NCI-H526 treated with DMSO at 0.1 percent for 48 hours (cell line): ENCODE results near the gene PCDH9.

Experiments
- DNase-seq: peaks from one replicate; lab custom pipeline; 2025; lab: John Stamatoyannopoulos, UW

Gene PCDH9

DNA sequence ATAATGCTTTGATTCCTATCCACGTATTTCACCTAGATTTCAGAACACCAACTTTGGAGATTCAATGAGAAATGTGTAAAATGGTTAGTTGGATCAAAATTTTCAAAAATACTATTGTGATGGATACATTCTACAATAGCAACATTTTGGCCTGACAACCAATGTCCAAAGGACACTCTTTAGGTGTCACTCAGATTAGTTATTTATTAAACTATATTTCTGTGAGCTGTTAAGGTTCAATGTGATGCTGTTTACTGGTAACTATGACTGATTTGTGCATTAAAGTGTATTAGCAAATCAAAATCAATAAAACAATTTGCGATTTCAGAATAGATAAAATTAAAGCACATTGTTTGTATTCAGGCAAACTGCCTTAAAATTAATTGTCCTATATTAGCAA lies 149.8 kb downstream of the PCDH9 start:
- DNase-seq: no peak

- DNase-seq: no peak
Measured at GRCh38 chr13:67078062-67078461, 152.1 kb downstream of the PCDH9 start.

- no peak for DNase-seq
Measured at GRCh38 chr13:67077132-67077531, 153.0 kb downstream of the PCDH9 start.

- no peak for DNase-seq
Measured at GRCh38 chr13:67076378-67076777, 153.8 kb downstream of the PCDH9 start.

DNA sequence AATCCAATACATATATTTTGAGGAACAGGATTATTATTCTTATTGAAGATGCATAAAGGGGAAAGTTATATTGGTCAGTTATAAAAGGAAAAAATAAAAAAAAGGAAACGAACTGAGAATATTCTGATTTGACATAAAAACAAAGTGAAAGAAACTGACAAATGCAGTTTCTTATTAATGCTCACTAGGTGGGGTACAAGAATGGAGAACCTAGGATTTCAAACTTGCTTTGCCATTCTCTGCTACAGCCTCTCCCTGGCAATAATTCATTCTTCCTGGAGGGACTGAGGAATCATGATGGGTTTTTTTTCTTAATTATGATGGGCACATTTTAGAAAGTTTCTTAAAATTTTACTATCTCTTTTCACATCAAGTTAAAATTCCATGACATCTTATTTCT lies 154.9 kb downstream of the PCDH9 start:
- no peak for DNase-seq

GRCh38 chr13:67071918-67072598 lies 158.1 kb downstream of the PCDH9 start:
- no peak for DNase-seq

- no peak for DNase-seq
Measured at GRCh38 chr13:67070306-67070705, 159.8 kb downstream of the PCDH9 start.

DNA sequence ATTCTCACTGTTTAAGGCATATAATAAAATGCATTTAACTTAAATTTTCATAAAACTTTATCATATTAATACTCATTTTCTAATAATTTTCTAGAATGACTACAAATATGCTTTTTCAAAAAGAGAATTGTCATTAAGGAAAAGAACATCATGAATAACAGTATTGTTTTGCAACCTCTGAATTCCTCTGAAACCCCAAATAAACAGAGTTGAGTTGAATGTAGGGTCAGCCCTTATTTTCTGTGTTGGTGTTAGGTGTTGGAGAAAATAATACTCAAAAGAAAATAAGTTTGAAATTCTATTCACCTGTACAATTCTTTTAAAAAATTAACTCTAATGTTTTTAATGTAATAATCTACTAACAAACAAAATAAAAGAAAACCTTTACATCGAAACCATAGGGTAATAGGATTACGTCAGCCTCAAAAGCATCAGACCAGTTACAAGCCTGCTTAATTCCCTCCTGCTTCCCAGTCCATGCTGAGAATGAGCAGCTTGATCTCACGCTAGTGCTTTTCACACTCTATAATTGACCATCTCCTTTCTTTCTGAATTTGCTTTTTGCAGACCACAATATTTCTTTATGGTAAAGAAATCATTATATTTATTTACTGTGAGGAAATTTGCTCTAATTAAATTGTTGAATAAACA lies 160.9 kb downstream of the PCDH9 start:
- no peak for DNase-seq

DNA sequence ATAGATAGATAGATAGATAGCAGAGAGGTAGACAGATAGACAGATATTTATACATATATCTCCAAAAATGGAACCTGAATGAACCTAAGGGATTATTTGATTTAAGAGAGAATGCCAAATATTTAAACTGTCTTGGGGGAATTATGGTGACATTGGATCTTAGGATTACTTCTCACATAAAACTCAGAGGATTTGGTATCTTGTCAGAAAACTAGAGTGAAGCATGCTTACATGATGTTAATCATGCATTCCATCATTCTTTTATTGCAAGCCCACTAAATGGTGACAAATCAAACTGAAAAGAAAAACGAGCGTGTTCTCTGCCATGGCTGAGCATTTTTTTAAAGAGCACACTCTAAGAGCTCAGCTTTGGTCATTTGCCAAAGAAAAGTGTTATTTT lies 165.2 kb downstream of the PCDH9 start:
- no peak for DNase-seq

DNA sequence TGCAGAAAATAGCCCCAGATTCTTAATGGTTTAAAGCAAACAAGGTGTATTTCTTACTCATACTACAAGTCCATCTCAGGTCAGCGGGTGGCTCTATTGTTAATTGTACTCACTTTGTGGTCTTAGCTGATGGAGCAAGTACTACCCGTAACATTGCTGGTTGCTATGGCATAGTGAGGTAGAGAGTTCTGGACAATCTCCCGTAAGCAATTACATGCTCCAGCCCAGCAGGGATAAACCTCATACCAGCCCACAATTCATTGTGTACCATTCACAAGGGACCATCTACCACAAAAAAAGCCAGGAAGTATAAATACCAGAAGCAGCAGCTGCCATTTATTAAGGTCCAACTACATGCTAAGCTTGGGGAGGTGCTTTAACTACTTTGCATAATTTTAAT lies 167.1 kb downstream of the PCDH9 start:
- DNase-seq: no peak

DNA sequence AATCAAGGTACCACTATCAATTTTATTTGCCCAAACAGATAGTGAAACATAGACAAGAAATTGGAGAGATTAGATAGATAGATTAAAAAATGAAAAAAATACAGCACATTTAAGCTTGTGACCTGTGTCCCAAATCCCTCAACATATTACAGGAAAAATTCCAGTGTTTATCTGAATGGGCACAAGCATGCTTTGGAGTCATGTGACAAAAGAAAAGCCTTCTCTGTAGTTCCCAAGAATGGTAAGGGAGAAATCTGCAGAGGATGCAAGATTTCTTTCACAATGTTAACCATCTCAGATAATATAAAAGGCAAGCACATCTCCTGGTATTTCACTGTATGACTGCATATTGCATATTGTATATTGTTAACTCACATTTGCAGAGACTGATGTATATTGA lies 168.0 kb downstream of the PCDH9 start:
- DNase-seq: no peak

GRCh38 chr13:67061750-67062149 lies 168.4 kb downstream of the PCDH9 start:
- no peak for DNase-seq

DNA sequence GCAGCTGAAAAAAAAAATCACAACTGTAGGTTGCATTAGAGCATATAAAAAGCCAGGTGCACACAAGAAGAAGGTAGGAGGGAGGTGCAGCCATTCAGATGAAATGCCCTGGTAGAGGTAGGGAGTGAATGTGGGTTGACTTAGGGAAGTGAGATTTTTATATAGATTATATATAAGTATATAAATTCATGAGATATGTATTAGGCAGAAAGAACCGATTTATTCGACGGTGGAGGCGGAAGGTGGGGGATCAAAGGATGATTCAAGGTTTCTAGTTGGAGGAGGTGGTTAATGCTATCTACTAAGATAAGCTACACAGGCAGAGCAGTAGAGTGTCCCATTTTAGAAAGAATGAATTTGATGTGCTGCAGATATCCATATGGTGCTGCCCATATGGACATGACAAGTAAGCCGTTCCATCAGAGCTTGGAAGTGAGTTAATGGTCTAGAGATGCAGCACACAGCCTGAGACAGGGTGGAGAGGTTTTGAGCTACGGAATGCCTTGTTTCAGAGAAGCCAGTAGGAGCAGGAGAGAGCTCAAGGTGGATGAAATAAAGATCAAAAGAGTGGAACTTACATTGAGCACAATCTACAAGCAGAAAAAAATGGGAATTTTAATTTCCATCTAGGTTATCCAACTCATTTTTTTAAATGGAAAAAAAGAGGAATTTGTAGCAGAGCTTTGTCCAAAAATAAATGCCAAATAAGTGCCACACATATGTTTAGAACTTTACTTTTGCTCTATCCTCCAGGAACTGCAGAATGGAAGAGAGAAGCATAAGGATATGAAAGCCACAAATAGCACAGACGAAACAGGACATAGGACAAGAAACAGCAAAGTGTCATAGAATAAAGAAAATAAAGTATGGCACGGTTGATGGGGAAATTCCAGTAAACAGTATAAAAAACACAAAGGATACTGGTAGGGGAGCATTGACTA lies 177.3 kb downstream of the PCDH9 start:
- DNase-seq: no peak

GRCh38 chr13:67049744-67050143 lies 180.4 kb downstream of the PCDH9 start:
- DNase-seq: no peak

- no peak for DNase-seq
Measured at GRCh38 chr13:67048821-67049150, 181.3 kb downstream of the PCDH9 start.

- DNase-seq: no peak
Measured at GRCh38 chr13:67048084-67048820, 181.9 kb downstream of the PCDH9 start.

DNA sequence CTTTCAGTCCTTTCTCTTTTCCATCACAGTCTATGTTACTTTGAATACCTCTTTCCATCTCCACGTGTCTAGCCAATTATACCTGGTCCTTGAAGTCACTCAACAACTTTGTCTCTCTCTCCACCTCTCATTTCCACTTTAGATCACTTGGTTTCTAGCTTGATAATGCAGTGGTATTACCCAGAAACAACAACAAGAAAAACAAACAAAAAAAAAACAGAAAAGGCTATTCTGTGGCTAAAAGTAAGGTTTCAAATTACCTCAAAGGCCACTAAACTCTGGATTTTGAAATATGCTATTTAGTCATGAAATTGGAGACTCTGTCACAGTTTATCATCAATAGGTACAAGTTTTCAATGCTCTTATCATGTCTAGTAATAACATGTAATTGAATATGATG lies 184.8 kb downstream of the PCDH9 start:
- no peak for DNase-seq

DNA sequence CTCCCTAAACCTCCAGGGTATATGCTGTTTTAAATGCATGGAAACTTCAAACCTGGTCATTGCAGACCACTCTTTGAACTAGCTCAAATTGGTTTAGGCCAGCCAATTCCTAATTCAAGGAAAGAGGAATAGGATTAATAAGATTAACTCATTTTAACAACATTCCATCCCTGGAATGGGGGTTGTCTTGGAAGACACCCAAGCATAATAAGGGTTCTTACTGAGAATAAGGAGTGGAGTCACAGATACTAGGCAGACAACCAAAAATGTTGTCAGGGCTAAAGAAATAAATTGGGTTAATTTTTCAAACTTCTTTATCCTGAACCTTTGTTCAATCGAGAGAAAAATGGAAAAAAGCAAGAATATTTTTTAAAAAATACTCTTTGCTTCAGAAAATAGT lies 186.2 kb downstream of the PCDH9 start:
- no peak for DNase-seq

DNA sequence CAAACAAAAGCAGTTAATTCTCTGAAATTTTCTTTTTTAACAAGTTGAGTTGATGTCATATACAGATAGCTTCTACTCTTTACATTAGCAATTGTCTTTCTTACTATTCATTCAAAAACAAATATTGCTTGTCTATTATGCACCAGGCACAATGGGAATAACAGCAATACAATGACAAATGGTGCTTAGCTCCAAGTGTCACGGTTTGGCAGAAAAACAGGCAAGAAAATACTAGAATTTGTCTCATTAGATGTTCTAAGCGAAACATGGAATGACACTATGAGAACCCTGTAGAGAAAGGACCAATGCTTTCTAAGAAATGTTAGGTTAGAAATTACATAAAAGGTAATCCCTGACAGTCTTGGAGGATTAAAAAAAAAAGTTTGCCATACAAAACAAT lies 187.6 kb downstream of the PCDH9 start:
- no peak for DNase-seq

DNA sequence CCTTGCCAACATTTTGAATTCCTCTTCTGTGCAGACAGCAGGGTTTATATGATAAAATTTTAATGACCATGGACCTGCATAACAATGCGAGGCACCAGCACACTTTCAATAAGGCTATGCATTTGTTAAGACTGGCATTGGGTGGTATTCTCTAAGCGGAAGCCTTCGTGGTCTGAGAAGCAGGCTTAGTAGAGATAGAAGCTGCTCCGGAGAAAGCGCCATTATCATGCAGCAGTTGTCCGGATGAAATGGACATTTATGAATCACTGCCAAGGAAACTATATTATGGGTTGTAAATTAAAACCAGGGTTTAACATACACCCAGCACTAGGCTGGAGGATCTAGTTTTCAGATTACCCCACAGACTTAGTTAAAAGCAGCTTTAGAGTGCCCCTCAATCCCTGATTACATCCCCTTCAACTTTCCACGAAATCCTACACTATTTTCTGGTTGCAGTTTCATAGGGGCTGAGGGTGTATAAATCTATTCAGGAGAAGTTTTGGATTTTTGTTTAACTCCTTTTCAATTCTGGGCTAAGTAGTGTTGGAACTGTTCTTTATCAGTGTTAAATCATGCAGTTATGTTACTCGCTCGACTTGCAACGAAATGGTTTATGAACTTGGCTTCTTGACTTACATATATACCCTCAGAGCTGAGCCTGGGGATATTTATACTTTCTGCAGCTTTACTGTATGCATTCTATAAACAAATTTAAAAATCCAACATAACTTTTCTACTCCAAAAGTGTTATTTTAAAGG lies 193.3 kb downstream of the PCDH9 start:
- no peak for DNase-seq

DNA sequence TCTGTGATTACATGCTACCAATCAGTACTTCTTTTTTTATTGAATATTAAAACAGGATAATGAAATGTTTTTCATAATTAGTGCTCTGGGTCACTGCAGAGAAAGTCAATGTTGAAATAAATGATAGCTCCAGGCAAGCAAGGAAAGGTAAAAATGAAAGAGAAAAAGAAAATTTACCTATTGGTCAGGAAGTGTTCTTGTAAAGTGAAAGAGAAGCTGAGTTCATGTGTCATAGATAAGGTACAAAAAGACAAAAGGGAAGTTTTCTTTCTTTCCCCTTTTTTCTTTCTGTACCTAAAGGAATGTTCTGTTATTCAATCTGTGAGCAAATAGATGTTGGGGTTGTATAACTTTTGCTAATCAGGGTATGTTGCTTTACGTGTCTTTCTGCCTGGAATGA lies 197.0 kb downstream of the PCDH9 start:
- no peak for DNase-seq
